Measurements from ENCODE around the gene ZMIZ1. TPM values are rescaled to one million over a fixed set of nuclear protein-coding genes. Genes with fewer than 3 reads are reported as not detected.

ZMIZ1 gene
- total and polyA plus RNA-seq, 2 donors from 2014 or later, result 14.2 to 97.6 TPM

GRCh38 chr10:79190740-79191261 lies 122.0 kb downstream of the ZMIZ1 start:
- H3K36me3 ChIP-seq (ENCODE audit: control insufficient read depth in 2 of 3, insufficient read depth in 3 of 3, low read length in 3 of 3), result no peaks in the 10 kb centered on the region
- H3K9me3 ChIP-seq (ENCODE audit: control insufficient read depth in 2 of 3, insufficient read depth in 1 of 3, low read length in 3 of 3), result no peaks in the 10 kb centered on the region
- no peak overlapping the region for H3K4me3 ChIP-seq (ENCODE audit: low read length in 3 of 3)
- no peaks in the 10 kb centered on the region for H3K27me3 ChIP-seq (ENCODE audit: control insufficient read depth, insufficient read depth, low read length)
- DNase-seq (no peak), FAIRE-seq (no peak)
- no peak overlapping the region for H3K27ac ChIP-seq (ENCODE audit: low read depth in 2 of 2, low read length in 2 of 2)
- no peak for TF ChIP-seq CTCF (IDR thresholded peaks at IDR 0.05; ENCODE audit: borderline replicate concordance, extremely low read depth, insufficient read depth)
- H3K9ac ChIP-seq (ENCODE audit: low read length in 3 of 3), result no peak overlapping the region
- peaks cover 5 to 69% (median 43%) of the 10 kb centered on the region in 3 donors for H3K4me1 ChIP-seq (ENCODE audit: control insufficient read depth in 2 of 3, insufficient read depth in 2 of 3, low read depth in 1 of 3, low read length in 3 of 3)
- intact Hi-C loops (cut with DNase I), result loop anchor here (10.0 kb wide), 2 partner anchors 116 to 1146 kb away; no protein-coding TSS in a partner anchor

- no peak overlapping the region for H3K4me3 ChIP-seq (ENCODE audit: low read length in 3 of 3)
- peaks cover 0 to 56% (median 39%) of the 10 kb centered on the region in 3 donors for H3K4me1 ChIP-seq (ENCODE audit: control insufficient read depth in 2 of 3, insufficient read depth in 2 of 3, low read depth in 1 of 3, low read length in 3 of 3)
- peak overlapping the region in 1 of 3 donors; percentile 16 for H3K9ac ChIP-seq (ENCODE audit: low read length in 3 of 3)
- H3K36me3 ChIP-seq (ENCODE audit: control insufficient read depth in 2 of 3, insufficient read depth in 3 of 3, low read length in 3 of 3), result no peaks in the 10 kb centered on the region
- H3K27me3 ChIP-seq (ENCODE audit: control insufficient read depth, insufficient read depth, low read length), result no peaks in the 10 kb centered on the region
- DNase-seq (no peak), FAIRE-seq (no peak)
- no peaks in the 10 kb centered on the region for H3K9me3 ChIP-seq (ENCODE audit: control insufficient read depth in 2 of 3, insufficient read depth in 1 of 3, low read length in 3 of 3)
- no peak for TF ChIP-seq CTCF (IDR thresholded peaks at IDR 0.05; ENCODE audit: borderline replicate concordance, extremely low read depth, insufficient read depth)
- H3K27ac ChIP-seq (ENCODE audit: low read depth in 2 of 2, low read length in 2 of 2), result peak overlapping the region in 1 of 2 donors; percentile 1
- intact Hi-C loops (cut with DNase I), result loop anchor here (10.0 kb wide), 2 partner anchors 117 to 1147 kb away; no protein-coding TSS in a partner anchor
Measured at GRCh38 chr10:79191951-79192676, 123.3 kb downstream of the ZMIZ1 start.

- H3K9ac ChIP-seq (ENCODE audit: low read length in 3 of 3), result no peak overlapping the region
- no peaks in the 10 kb centered on the region for H3K36me3 ChIP-seq (ENCODE audit: control insufficient read depth in 2 of 3, insufficient read depth in 3 of 3, low read length in 3 of 3)
- DNase-seq (no peak), FAIRE-seq (no peak)
- H3K9me3 ChIP-seq (ENCODE audit: control insufficient read depth in 2 of 3, insufficient read depth in 1 of 3, low read length in 3 of 3), result no peaks in the 10 kb centered on the region
- peak overlapping the region in 1 of 2 donors; percentile 1 for H3K27ac ChIP-seq (ENCODE audit: low read depth in 2 of 2, low read length in 2 of 2)
- no peak overlapping the region for H3K4me3 ChIP-seq (ENCODE audit: low read length in 3 of 3)
- H3K4me1 ChIP-seq (ENCODE audit: control insufficient read depth in 2 of 3, insufficient read depth in 2 of 3, low read depth in 1 of 3, low read length in 3 of 3), result peaks cover 0 to 50% (median 34%) of the 10 kb centered on the region in 3 donors
- no peak for TF ChIP-seq CTCF (IDR thresholded peaks at IDR 0.05; ENCODE audit: borderline replicate concordance, extremely low read depth, insufficient read depth)
- H3K27me3 ChIP-seq (ENCODE audit: control insufficient read depth, insufficient read depth, low read length), result no peaks in the 10 kb centered on the region
- intact Hi-C loops (cut with DNase I), result loop anchor here (10.0 kb wide), 2 partner anchors 118 to 1148 kb away; no protein-coding TSS in a partner anchor
Measured at GRCh38 chr10:79192677-79193003, 123.9 kb downstream of the ZMIZ1 start.

Measured in kidney (tissue), 14 donors.